DMS53 treated with DMSO at 0.1 percent for 48 hours (cell line): ENCODE data around the gene FPR2.
A peak's percentile ranks its signal among the peaks of the same experiment; 100 is the strongest.
"Not testable (repeated sequence)": the region's sequence is repeated elsewhere in the genome, so short reads cannot be mapped to it uniquely, and the experiment has no call there.

Experiments used
- DNase-seq: peaks from one replicate; lab custom pipeline; 2025; ENCODE audit not compliant: unreplicated experiment; lab: John Stamatoyannopoulos, UW

The FPR2 gene

DNA sequence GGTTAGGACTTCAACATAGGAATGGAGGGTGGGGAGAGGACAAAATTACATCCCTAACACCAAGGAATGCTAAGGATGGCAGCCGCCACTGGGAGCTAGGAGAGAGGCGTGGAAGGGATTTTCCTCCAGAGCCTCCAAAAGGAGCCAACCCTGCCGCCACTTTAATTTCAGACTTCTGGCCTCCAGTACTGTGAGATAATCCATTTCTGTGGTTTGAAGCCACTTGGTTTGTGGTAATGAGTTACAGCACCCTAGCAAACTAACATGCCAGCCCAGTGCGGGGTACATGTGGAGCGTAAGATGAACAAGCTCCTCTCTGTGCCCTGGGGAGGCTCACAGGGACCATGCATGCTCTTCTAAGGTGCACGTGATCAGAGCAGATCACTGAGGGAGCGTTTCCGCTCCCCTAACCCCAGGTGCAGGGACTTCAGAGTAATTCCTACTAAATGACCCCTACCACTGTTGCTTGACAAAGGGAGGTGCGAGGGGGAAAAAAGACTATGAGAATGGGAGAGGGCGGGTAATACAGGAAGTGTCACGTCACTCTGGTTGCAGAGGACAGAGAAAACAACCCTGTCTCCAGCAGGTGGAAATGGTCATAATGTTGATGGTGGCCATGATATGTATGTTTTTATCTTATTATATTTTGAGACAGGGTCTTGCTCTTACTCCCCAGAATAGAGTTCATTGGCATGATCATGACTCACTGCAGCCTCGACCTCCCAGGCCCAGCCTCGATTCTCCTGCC is 21.3 kb upstream of the FPR2 start:
- DNase-seq: no peak

- no peak for DNase-seq
These were observed 20.6 kb upstream of the FPR2 start for GRCh38 chr19:51740356-51740755.

DNA sequence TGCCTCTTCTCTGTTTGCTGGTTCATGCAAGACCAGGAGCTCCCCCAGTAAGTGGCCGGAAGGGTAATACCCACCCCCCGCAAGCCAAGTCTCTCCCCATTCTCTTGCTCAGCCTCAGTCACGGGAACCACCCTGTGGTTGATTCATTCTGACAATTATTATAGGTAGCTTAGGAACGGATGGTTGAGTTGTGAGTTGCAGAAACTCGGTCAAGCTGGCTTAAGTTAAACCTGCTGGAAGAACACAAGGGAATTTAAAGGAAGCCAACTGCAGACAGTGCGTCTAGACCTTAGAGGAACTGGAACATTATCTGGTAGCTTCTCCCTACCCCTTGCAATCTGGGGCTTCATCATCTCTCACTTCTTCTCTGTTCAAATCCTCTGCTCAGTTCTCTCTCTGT is 18.2 kb upstream of the FPR2 start:
- no peak for DNase-seq

GRCh38 chr19:51743405-51743804 is 17.6 kb upstream of the FPR2 start:
- no peak for DNase-seq

DNA sequence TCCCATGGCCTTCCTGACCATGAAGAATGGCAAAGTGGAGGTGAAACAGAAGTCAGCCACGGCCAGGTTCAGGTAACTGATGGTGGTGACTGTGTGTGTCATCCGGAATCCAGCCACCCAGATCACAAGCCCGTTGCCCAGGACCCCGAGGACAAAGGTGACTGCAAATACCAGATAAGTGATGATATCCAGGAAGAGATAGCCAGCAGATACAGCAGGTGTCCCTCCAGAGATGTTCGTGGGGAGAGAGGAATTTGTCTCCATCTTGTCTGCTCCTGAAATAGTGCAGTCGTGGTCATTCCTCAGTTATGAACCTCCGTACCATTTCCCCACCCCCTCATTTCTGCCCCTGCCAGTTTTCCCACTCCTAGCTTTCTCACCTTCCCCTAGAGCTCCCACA is 14.2 kb upstream of the FPR2 start:
- no peak for DNase-seq

DNA sequence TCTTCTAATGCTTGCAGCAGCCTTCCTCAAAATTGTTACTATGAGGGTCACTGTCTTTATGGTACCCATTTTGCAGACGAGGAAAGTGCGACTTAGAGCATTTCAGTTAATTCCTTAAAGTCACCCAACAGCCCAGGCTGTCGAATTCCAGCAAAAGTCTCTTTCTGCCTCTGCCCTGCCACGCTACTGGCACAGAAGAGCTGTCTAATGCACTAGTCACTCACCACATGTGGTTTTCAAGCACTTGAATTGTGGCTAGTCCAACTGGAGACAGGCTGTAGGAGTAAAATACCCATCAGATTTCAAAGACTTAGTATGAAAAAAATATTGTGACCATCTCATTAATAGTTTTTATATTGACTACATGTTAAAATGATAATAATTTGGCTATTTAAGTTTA is 11.0 kb upstream of the FPR2 start:
- no peak for DNase-seq

DNA sequence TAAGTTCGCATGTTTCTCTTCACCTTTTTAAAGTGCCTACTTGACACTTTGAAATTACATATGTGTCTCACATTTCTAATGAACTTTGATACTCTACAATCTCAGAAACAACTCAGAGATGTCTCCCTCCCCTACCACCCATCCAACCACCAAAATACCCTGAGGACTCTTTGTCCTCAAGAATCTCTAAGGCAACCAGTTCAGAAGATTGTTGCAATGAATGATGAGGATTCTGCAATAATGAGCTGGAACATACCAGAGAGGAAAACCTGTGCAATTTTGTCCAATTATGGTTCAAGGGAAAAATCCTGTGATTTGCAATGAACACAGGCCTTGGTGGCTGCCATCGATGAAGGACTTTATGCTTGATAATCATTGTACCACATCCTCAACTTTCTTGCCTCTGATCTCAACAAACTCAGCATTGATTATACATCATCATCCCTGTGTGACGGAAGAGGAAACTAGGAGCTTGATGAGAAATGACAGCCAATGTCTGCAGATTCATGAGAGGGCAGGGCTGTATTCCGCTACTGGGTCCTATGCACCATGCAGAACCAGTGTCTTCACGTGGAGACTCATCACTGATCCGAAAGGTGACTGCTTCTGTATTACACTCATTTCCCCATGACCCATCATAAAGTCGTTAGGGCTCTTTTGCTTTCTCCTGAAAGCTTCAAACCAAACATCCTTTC is 10.4 kb upstream of the FPR2 start:
- DNase-seq: no peak

DNA sequence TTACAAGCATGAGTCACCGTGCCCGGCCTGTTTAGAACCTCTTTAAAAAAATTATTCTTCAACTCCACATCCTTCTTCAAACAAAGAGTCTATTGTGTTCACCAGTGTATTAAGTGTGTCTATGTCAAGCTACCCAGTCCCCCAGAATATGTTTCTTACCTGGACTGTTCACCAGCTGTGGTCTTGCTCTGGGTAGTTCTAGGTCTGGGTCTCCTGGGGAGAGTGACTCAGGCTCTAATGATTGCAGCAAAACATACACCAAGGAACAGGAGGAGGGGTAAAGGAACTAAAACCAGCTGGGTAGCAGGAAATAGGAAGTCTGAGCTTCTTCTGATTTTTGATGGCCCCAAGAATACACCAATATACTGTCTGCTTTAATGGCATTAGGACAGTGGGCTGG is 9.3 kb upstream of the FPR2 start, which contains the start of gene FPR1:
FPR1 (minus strand) TSS at position 224 of the 400 bp plus-strand sequence. CDS start 4,884 bp downstream, outside the sequence.
- DNase-seq: no peak

GRCh38 chr19:51754109-51754508 is 6.9 kb upstream of the FPR2 start:
- DNase-seq: no peak

- DNase-seq: no peak
These were observed 6.2 kb upstream of the FPR2 start for GRCh38 chr19:51754770-51755169.

DNA sequence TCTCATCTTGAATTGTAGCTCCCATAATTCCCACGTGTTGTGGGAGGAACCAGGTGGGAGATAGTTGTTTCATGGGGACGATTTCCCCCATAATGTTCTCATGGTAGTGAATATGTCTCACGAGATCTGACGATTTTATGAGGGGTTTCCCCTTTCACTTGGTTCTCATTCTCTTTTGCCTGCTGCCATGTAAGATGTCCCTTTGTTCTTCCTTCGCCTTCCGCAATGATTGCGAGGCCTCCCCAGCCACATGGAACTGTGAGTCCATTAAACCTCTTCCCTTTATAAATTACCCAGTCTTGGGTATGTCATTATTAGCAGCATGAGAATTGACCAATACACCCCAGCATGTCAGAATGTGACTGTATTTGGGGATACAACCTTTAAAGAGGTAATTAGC is 5.4 kb upstream of the FPR2 start:
- DNase-seq: no peak

DNA sequence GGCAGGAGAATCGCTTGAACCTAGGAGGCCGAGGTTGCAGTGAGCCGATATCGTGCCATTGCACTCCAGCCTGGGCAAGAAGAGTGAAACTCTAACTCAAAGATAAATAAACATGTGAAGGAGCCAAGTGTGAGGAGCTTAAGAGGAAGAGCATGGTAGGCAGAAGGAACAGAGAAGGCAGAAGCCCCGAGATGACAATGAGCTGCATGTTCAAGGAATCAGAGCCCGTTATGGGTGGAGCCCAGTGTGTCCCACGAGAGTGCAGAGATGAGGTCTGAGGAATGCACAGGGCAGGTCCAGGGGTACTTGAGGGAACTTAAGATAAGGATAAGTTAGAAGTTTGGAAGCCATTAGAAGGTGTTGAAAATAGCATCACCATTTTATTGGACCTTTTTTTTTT is 716 bp downstream of the FPR2 start:
- no peak for DNase-seq

- no peak for DNase-seq
These were observed 4.1 kb downstream of the FPR2 start for GRCh38 chr19:51765086-51765485.

DNA sequence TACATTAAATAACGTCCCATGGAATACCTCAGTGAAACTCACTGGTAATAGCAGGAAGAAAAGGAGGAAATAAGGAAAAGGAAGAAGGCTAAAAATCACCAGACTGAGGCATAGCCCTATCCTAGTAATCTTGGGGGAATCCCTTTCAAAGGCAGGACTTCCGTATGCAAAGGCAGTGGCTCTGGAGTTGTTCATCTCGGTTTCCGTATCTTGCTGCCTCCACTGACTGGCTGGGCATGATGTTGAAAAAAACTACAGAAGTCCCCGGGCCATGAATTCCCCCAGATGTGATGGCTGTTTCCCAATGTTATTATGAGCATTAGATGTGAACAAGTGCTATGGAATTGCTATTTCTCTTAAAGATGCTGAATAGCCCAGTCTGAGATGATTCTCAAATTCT is 5.5 kb downstream of the FPR2 start:
- DNase-seq: no peak

- no peak for DNase-seq
These were observed 10.6 kb downstream of the FPR2 start for GRCh38 chr19:51771376-51772130.

- no peak for DNase-seq
These were observed 12.0 kb downstream of the FPR2 start for GRCh38 chr19:51772977-51773376.

DNA sequence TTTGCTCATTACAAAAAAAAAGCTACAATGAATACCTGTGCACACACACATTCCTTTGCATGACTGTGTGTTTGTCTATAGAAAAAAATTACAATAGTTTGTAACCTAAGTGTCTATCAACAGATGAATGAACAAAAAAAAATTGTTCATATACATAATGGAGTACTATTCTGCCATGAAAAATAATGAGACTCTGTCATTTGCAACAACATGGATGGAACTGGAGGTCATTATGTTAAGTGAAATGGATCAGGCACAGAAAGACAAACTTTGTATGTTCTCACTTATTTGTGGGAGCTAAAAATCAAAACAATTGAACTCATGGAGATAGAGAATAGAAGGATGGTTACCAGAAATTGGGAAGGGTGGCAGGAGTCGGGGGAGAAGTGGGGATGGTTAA is 15.6 kb downstream of the FPR2 start:
- DNase-seq: not testable (repeated sequence)

- peak; percentile 78 for DNase-seq
These were observed 16.8 kb downstream of the FPR2 start for GRCh38 chr19:51777570-51778462.

DNA sequence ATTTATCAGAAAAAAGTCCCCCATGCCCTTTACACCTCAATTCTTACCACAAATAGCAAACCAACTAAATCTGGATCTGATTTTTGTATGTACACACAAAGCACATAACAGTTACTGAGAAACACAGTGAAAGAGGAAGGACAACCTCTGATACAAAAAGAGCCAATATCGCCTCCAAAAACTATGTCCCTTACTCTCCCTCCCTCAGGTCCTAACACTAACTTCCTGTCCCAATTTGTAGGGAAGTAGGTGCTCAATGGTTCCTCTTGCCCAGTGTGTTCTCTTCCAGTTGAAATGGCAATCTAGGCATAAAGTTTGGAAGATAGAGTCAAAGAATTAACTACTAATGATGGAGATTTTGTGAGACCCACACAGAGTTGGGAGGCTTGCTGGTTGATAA is 18.2 kb downstream of the FPR2 start:
- no peak for DNase-seq

GRCh38 chr19:51779703-51780102 is 18.7 kb downstream of the FPR2 start:
- DNase-seq: no peak

DNA sequence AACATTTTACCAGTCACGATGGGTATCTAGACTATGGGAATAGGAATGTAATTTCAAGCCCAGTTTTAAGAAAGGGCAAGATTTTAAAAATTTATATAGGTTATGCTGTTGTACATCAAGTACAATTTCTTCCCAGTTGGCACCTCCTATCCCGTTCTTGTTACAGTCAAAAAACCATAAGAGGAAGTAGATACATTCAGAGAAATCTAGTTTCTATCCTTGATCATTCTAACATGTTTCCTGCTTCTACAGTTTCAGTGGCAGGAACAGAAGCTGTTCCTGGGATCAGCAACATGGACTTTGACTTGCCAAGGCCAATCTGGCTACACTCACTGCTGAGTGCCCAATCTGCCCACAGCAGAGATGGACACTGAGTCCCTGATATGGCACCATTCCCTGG is 19.3 kb downstream of the FPR2 start:
- DNase-seq: no peak
